GM12891 (cell line): Measurements from ENCODE around the gene ZPR1.
"Not testable (repeated sequence)": the region's sequence is repeated elsewhere in the genome, so short reads cannot be mapped to it uniquely, and the experiment has no call there.

Experiments
- DNase-seq: peaks from one replicate; pipeline ENCODE4 v3.0.0; 2011; ENCODE audit warnings: low spot score; ENCODE audit not compliant: insufficient read length
- FAIRE-seq: peaks from 2 replicates; lab custom pipeline; 2011; peaks lifted over from hg19 to GRCh38; lab: Jason Lieb, UNC
- PAX5 ChIP-seq: IDR thresholded peaks from 2 replicates; pipeline ENCODE4 v1.6.1; 2011; ENCODE audit warnings: low read length, moderate library complexity, mild to moderate bottlenecking; ENCODE audit not compliant: insufficient read depth, severe bottlenecking
- POLR2A ChIP-seq: IDR thresholded peaks from 2 replicates; pipeline ENCODE4 v1.6.1; 2011; ENCODE audit warnings: low read depth, low read length, control low read depth
- POLR2AphosphoS5 ChIP-seq: IDR thresholded peaks from 2 replicates; pipeline ENCODE4 v1.6.1; 2011; ENCODE audit warnings: low read depth, low read length, control low read depth
- POU2F2 ChIP-seq: IDR thresholded peaks from 2 replicates; pipeline ENCODE4 v1.6.1; 2011; ENCODE audit warnings: low read depth, mild to moderate bottlenecking, control low read depth, low read length, moderate library complexity
- SPI1 ChIP-seq: IDR thresholded peaks from 2 replicates; pipeline ENCODE4 v1.6.1; 2011; ENCODE audit warnings: low read depth, low read length, control low read depth
- TAF1 ChIP-seq: IDR thresholded peaks from 2 replicates; pipeline ENCODE4 v1.6.1; 2011; ENCODE audit warnings: low read depth, low read length, control low read depth

Gene ZPR1

DNA sequence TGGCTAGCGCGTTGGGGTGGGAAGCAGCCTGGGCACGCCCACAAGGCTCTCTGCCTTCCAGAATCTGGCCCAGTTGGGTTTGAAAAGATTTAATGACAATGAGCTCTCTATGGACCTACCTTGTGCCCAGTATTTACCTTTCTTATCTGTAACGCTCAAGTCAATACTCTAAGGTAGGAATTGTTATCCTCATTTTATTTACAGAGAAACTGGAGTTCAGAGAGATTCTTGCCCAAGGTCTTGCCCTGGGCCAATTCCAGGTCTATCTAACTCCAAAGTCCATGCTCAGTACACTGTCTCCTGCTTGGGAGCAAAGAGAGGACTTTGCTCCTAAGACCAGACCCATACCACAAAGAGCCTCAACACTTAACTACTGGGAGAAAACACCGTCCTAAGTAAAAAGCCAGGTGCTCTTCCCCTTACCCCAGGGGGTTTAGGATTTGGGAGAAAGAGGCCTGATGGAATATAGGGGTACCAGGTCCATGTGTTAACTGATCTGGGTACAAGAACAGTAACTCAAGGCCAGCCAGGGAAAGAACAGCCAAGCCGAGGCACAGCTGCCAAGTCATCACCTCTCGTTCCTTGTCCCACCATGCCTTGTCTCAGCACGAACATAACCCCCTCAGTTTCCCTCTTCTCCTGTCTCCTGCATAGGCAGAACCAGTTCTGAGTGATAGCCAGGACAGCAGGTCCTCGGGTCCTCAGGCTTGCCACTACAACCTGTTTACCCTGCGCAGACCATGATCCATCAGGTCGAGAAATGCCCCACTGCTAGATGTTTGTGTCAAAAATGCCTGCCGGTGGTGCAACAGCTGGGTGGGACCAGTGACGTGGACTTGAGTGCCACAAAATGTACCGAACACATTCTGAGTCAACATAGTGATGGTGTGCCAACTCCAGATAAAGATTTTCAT lies 20.7 kb upstream of the ZPR1 start:
- no peak for TF ChIP-seq TAF1
- no peak for TF ChIP-seq POU2F2
- TF ChIP-seq SPI1: no peak
- no peak for TF ChIP-seq POLR2A
- TF ChIP-seq PAX5: no peak
- TF ChIP-seq POLR2AphosphoS5: no peak
- DNase-seq: no peak
- FAIRE-seq: no peak

DNA sequence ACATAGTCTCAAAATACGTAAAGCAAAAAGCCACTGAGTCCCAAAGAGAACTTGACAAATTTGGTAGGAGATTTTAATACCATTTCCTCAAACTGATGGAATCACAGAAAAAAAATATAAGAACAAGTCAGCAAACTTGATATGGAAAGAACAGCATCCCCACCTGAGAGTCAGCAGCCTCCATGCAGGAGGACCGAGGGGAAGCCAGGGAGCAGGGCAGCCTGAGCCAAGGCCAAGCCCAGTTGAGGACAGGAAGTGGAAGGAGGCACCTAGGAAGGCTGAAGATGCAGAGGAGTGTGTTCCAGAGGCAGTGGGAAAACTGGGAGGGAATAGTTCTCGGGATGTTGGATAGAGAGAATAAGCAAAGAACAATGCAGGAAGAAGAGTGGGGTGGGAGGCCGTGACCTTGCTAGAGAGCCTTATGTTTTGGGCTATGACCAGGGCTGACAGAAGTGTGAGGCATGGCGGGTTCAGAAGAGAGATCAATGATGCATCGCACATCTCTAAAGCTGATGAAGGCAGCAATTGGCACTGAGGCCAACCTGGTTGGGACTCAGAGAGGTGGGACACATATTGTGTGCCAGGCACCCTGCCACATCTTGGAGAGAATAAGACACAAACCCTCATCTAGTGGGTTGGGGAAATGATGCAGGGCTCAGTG lies 19.9 kb upstream of the ZPR1 start:
- FAIRE-seq: no peak
- DNase-seq: no peak
- TF ChIP-seq TAF1: no peak
- no peak for TF ChIP-seq PAX5
- TF ChIP-seq POLR2A: no peak
- no peak for TF ChIP-seq POLR2AphosphoS5
- TF ChIP-seq POU2F2: no peak
- no peak for TF ChIP-seq SPI1

DNA sequence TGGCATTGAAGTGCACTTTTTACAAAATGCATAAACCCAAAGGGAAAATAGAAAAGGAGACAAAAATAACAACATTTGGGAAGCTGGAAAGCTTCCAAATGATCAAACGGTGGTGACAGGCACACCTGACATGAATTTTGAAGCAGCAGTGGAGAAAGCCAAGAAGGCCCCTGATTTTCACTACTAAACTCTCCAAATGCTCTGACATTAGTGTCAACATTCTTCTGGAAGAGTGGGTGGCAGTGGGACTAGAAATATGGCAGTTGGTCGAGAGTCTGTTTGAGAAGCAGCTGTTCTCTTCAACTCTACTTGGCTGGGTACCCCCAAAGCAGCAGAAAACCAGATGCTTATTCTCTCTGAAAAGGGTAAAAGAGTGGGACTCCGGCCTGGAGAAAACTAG lies 16.2 kb upstream of the ZPR1 start:
- FAIRE-seq: no peak
- no peak for TF ChIP-seq POLR2AphosphoS5
- TF ChIP-seq TAF1: no peak
- no peak for TF ChIP-seq PAX5
- TF ChIP-seq POU2F2: no peak
- TF ChIP-seq POLR2A: no peak
- TF ChIP-seq SPI1: no peak
- no peak for DNase-seq

DNA sequence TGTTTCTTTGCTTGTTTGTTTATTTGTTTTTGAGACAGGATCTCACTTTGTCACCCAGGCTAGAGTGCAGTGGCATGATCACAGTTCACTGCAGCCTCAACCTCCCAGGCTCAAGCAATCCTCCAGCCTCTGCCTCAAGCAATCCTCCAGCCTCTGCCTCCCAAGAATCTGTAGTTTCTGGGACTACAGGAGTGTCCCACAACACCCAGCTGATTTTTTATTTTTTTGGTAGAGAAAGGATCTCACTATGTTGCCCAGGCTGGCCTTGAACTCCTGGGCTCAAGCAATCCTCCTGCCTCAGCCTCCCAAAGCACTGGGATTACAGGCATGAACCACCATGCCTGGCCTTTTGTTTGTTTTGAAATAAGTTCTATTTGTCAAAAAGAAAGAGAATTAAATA lies 13.8 kb upstream of the ZPR1 start:
- not testable (repeated sequence) for DNase-seq, FAIRE-seq

DNA sequence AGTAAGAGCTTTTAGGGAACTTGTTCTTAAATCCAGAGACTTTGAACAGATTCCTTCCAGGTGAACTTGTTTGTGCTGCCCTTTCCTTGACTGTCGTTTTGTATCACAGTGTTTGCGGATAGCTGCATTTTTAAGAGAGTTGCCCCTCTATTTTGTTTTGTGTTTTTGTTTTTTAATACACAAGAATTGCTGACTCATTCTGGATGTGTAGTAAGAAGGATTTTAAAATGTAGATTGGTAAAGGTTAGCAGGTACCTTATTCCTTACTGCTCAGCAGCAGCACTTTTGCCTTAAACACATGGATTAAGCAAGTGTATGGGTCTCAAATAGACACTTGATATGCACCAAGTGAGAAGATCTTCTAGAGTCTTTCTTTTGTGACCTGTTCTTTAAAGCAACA lies 12.8 kb upstream of the ZPR1 start:
- TF ChIP-seq PAX5: no peak
- no peak for TF ChIP-seq POLR2AphosphoS5
- no peak for TF ChIP-seq POLR2A
- TF ChIP-seq TAF1: no peak
- no peak for TF ChIP-seq SPI1
- TF ChIP-seq POU2F2: no peak
- no peak for FAIRE-seq
- no peak for DNase-seq

DNA sequence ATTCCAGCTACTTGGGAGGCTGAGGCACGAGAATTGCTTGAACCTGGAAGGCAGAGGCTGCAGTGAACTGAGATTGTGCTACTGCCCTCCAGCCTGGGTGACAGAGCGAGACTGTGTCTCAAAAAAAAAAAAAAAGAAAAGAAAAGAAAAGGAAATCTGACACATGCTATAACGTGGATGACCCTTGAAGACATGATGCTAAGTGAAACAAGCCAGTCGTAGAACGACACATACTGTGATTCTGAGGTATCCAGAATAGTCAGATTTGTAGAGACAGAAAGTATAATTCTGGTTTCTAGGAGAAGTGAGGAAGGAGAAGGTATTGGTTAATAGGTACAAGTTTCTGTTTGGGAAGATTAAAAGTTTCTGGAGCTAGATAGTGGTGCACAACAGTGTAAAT lies 10.5 kb upstream of the ZPR1 start:
- no peak for DNase-seq
- FAIRE-seq: no peak
- TF ChIP-seq TAF1 (no peak), POLR2AphosphoS5 (no peak), POLR2A (no peak), PAX5 (no peak), SPI1 (no peak), POU2F2 (no peak)

DNA sequence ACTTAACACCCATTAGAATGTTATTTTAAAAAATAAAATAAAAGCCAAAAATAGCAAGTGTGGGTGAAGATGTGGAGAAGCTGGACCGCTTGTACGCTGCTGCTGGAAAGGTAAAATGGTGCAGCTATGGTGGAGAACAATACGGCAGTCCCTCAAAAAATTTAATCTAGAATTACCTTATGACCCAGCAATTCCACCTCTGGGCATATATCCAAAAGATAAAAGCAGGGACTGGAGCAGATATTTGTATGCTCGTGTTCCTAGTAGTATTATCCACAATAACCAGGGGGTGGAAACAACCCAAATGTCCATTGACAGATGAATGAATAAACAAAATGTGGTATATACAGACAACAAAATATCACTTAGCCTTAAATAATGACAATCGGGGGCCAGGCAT lies 10.0 kb upstream of the ZPR1 start:
- FAIRE-seq: no peak
- TF ChIP-seq TAF1: no peak
- TF ChIP-seq POLR2A: no peak
- TF ChIP-seq SPI1: no peak
- no peak for TF ChIP-seq POU2F2
- TF ChIP-seq POLR2AphosphoS5: no peak
- no peak for TF ChIP-seq PAX5

DNA sequence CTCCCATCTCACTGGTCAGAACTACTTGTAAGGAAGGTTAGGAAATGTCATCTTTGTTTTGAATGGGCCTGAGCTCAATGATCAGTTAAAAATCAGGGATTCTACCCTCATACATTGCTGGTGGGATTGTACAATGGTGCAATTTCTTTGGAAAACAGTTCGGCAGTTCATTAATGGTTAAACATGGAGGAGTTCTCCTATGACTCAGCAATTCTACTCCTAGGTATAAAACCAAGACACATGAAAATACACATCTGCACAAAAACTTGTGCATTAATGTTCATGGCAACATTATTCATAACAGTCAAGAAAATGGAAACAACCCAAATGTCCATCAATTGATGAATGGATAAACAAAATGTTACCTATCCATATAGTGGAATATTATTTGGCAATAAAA lies 8.7 kb upstream of the ZPR1 start:
- no peak for TF ChIP-seq PAX5
- no peak for TF ChIP-seq SPI1
- TF ChIP-seq POU2F2: no peak
- TF ChIP-seq POLR2AphosphoS5: no peak
- no peak for TF ChIP-seq POLR2A
- TF ChIP-seq TAF1: no peak
- DNase-seq (no peak), FAIRE-seq (no peak)

More for the DNA sequence above, 10.0 kb upstream of the ZPR1 start:
- DNase-seq: no peak

DNA sequence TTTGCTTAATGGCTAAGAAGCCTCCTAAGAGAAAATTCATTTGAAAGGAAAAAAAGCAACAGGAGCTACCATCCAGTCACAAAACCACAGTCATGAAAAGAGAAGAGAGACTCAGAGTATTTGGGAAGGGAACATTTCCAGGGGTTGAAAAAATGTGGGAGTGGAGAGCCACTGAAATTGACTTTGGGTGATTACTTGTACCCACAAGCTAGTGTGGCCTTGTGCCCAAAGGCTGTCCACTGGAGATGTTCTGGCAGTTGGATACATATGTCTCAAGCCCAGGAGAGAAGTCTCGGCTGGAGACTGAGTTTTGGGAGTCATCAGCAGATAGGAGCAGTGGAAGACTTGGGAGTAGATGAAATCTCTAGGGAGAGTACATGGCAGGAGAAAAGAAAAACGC lies 7.0 kb upstream of the ZPR1 start:
- TF ChIP-seq POLR2A (no peak), PAX5 (no peak), POLR2AphosphoS5 (no peak), SPI1 (no peak), POU2F2 (no peak), TAF1 (no peak)
- FAIRE-seq: no peak
- no peak for DNase-seq
